Transverse colon (tissue), 4 donors: ENCODE data around the gene UMPS. TPM values are rescaled to one million over a fixed set of nuclear protein-coding genes. Genes with fewer than 3 reads are reported as not detected.

ENCODE experiments used
- DNase-seq: peaks from one replicate; pipeline ENCODE4 v3.0.0-alpha.2; 2019
- H3K27ac ChIP-seq, 4 donors: fragments of 200-600 bp; sonication (generic); 2 replicates each; pipeline ENCODE4 v1.5.1; 2016 to 2018; ENCODE audit warnings: inconsistent platforms in 4 of 4
- H3K27me3 ChIP-seq: fragments of 200-600 bp; sonication (generic); 2 replicates; pipeline ENCODE4 v1.5.1; 2017; ENCODE audit warnings: inconsistent platforms
- H3K36me3 ChIP-seq, 4 donors: fragments of 200-600 bp; sonication (generic); 2 replicates each; pipeline ENCODE4 v1.5.1; 2017 to 2019; ENCODE audit warnings: inconsistent platforms in 4 of 4
- H3K4me1 ChIP-seq, 4 donors: fragments of 200-600 bp; sonication (generic); 2 replicates each; pipeline ENCODE4 v1.5.1; 2017 to 2020; ENCODE audit warnings: inconsistent platforms in 4 of 4
- H3K4me3 ChIP-seq, 4 donors: fragments of 200-600 bp; sonication (generic); 1 replicate in 1 of 4; 2 replicates in 3 of 4; pipeline versions ENCODE4 v1.5.1 to v1.6.1; 2017 to 2019; ENCODE audit warnings: inconsistent platforms in 4 of 4
- H3K9me3 ChIP-seq, 2 donors: fragments of 200-600 bp; sonication (generic); 2 replicates each; pipeline ENCODE4 v1.5.1; 2017 to 2019; ENCODE audit warnings: inconsistent platforms in 2 of 2
- CTCF ChIP-seq, 5 experiments: fragments of 200-600 bp in 3 of 5; fragments of 450-650 bp in 2 of 5; sonication (generic) in 3 of 5; IDR thresholded peaks; 1 replicate in 2 of 5; 2 replicates in 3 of 5; pipeline ENCODE4 v1.5.1; 2016 to 2017; ENCODE audit warnings: antibody characterized with exemption in 5 of 5, inconsistent platforms in 3 of 5, mild to moderate bottlenecking in 2 of 5, moderate library complexity in 1 of 5
- EP300 ChIP-seq: sonication (generic); formaldehyde crosslinking; IDR thresholded peaks from one replicate; pipeline ENCODE4 v1.6.1; 2017; ENCODE audit warnings: antibody characterized with exemption, low read depth
- POLR2A ChIP-seq: fragments of 450-650 bp; IDR thresholded peaks from one replicate; pipeline ENCODE4 v1.6.1; 2016; ENCODE audit warnings: antibody characterized with exemption, mild to moderate bottlenecking, moderate library complexity
- POLR2AphosphoS5 ChIP-seq, 3 donors: sonication (generic); formaldehyde crosslinking; IDR thresholded peaks; one replicate each; pipeline ENCODE4 v1.6.1; 2016; ENCODE audit warnings: antibody characterized with exemption in 3 of 3
- WGBS, 2 donors: methylation state at CpG; one replicate each; pipeline ENCODE4 v1.1.5; 2018; ENCODE audit warnings: low coverage in 1 of 2; 5-methylcytosine and 5-hydroxymethylcytosine counted together
- in situ Hi-C, 4 donors: fragments of 200-750 bp; cut with MboI; loops; one replicate each; pipeline versions ENCODE4 v1.15.0 to v1.15.1; 2017; ENCODE audit warnings: low sequenced_read_pairs in 3 of 4, low pct_ligation_motif_present in 1 of 4, low pct_unique_long_range_greater_than_20kb in 1 of 4
- intact Hi-C: fragments of 100-400 bp; cut with DNase I; formaldehyde crosslinking; loops from one replicate; pipeline ENCODE4 v1.15.1; 2023; ENCODE audit warnings: low total_unique reads
- total RNA-seq, 4 donors: library from RNA; depleted of rRNA; stranded (reverse); fragments of >200 nt; gene quantifications; one replicate each; pipeline ENCODE4 v1.1.0, GENCODE V29; 2016

Gene UMPS
- total RNA-seq, 4 donors from 2014 or later = 10.3 to 47.5 (median 19.6) TPM

GRCh38 chr3:124791142-124791541 is 60.9 kb downstream of the UMPS start:
- Histone ChIP-seq H3K27ac (peak overlapping the region; percentile 36 to 68 (median 61)), H3K4me1 (peaks cover 12 to 44% (median 25%) of the 10 kb centered on the region in 4 donors), H3K36me3 (no peaks in the 10 kb centered on the region), H3K27me3 (no peaks in the 10 kb centered on the region), H3K4me3 (no peak overlapping the region), H3K9me3 (no peaks in the 10 kb centered on the region)
- no peak for TF ChIP-seq CTCF (IDR thresholded peaks at IDR 0.05)
- TF ChIP-seq POLR2AphosphoS5 (IDR thresholded peaks at IDR 0.05) = no peak
- TF ChIP-seq POLR2A = no peak
- no peak for TF ChIP-seq EP300
- DNase-seq = no peak
- in situ Hi-C loops (no loop called here), intact Hi-C loops (no loop called here)
- 83 to 100% methylated on average over 2 to 4 of the region's 4 CpGs for WGBS, 2 donors

DNA sequence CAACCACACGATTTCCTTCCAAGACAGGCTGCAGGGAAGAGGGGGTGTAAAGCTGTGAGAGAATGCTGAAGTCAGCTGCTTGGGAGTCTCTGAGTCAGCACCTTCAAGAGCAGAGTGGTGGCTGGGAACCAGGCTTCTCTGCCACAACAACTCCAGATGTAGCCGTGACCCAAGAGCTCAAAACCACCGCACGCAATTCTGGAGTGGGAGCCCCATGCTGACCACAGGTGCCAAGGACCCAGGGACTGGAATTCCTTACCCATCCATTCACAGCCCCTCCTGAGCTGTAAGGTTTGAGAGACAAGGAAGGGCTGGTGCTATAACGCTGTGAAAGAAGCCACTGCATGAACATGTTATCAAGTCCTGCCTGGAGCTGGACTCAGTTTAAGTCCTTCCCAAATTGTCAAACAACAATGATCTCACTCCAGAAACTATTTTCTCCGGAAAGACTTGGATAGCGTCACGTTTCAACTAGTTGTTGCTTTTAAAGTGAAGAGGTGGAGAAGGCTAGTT is 61.4 kb downstream of the UMPS start:
- TF ChIP-seq CTCF (IDR thresholded peaks at IDR 0.05) = no peak
- TF ChIP-seq POLR2A = no peak
- no peak for TF ChIP-seq POLR2AphosphoS5 (IDR thresholded peaks at IDR 0.05)
- TF ChIP-seq EP300 = no peak
- Histone ChIP-seq H3K27ac (peak overlapping the region; percentile 36 to 68 (median 61)), H3K4me1 (peaks cover 7 to 38% (median 20%) of the 10 kb centered on the region in 4 donors), H3K9me3 (no peaks in the 10 kb centered on the region), H3K36me3 (no peaks in the 10 kb centered on the region), H3K27me3 (no peaks in the 10 kb centered on the region), H3K4me3 (no peak overlapping the region)
- WGBS, 2 donors = 50 to 62% methylated on average over 4 to 8 of the region's 8 CpGs
- intact Hi-C loops (no loop called here), in situ Hi-C loops (no loop called here)
- peak; percentile 39 for DNase-seq

GRCh38 chr3:124792341-124793040 is 62.2 kb downstream of the UMPS start:
- Histone ChIP-seq H3K27ac (peak overlapping the region; percentile 36 to 68 (median 61)), H3K27me3 (no peaks in the 10 kb centered on the region), H3K36me3 (no peaks in the 10 kb centered on the region), H3K9me3 (no peaks in the 10 kb centered on the region), H3K4me3 (no peak overlapping the region), H3K4me1 (peaks cover 0 to 30% (median 12%) of the 10 kb centered on the region in 4 donors)
- in situ Hi-C loops = no loop called here
- WGBS, 2 donors = 76 to 87% methylated on average over 6 to 7 of the region's 7 CpGs
- DNase-seq = no peak
- TF ChIP-seq EP300 (no peak), CTCF (IDR thresholded peaks at IDR 0.05) (no peak), POLR2AphosphoS5 (IDR thresholded peaks at IDR 0.05) (no peak), POLR2A (no peak)
- intact Hi-C loops = no loop called here

DNA sequence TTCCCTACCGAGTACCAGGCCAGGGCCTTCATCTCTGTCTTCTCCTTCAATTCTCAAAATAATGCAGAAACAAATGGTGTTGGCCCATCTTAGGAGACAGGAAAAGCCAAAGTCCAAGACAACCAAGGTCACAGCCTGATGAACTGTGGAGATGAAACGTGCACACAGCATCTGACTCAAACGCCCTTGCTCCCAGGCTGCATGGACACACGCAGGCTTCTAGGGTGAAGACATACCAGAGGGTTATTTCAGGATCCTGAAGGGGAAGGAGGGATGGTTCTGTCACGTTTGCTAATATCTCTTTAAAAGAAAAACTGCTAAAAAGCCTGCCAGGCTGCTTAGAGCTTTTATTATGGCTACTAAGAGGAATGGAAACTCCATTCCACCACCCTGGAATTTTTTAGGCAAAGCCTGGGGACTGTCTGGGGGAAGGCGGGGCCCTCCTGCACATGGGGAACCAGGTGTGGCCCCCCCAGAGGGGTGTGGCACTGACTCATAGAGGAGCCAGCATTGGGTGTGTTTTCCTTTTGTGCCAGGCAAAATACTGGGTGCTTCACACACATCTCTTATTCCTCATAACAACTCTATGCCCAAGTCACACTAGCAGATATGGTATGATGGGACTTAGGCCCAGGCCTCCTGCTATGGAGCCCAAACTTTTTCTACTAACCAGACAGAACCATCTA is 62.9 kb downstream of the UMPS start:
- no peaks in the 10 kb centered on the region for H3K9me3 ChIP-seq
- WGBS, 2 donors = 60 to 80% methylated on average over 5 to 6 of the region's 6 CpGs
- no peak for TF ChIP-seq EP300
- TF ChIP-seq POLR2A = no peak
- no peak for TF ChIP-seq CTCF (IDR thresholded peaks at IDR 0.05)
- no peaks in the 10 kb centered on the region for H3K27me3 ChIP-seq
- H3K4me1 ChIP-seq = peaks cover 0 to 27% (median 6%) of the 10 kb centered on the region in 4 donors
- in situ Hi-C loops (no loop called here), intact Hi-C loops (no loop called here)
- no peaks in the 10 kb centered on the region for H3K36me3 ChIP-seq
- no peak for DNase-seq
- no peak overlapping the region for H3K4me3 ChIP-seq
- peak overlapping the region in 1 of 4 donors; percentile 62 for H3K27ac ChIP-seq
